NCI-H69 (cell line): ENCODE measurements around the gene CNTN5.
A peak's percentile ranks its signal among the peaks of the same experiment; 100 is the strongest.
"Not testable (repeated sequence)": the region's sequence is repeated elsewhere in the genome, so short reads cannot be mapped to it uniquely, and the experiment has no call there.

ENCODE experiments used
- DNase-seq: peaks from one replicate; lab custom pipeline; 2025; lab: John Stamatoyannopoulos, UW

Gene CNTN5

DNA sequence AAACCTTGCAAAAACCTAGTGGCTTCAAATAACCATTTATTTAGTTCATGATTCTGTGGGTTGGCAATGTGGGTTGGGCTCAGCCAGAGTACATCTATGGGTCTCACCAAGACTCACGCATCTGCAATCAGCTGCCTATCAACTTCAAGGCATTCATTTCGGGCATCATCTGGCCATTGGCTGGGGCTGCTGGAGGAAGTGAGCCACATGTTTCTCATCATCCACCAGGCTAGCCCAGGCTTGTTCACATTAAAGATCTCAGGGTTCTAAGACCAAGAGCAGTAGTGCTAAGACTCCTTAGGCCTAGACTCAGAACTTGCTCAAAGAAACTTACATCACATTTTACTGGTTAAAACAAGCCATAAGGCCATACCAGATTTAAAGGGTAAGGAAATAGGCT lies 1187.5 kb downstream of the CNTN5 start:
- DNase-seq, result no peak

DNA sequence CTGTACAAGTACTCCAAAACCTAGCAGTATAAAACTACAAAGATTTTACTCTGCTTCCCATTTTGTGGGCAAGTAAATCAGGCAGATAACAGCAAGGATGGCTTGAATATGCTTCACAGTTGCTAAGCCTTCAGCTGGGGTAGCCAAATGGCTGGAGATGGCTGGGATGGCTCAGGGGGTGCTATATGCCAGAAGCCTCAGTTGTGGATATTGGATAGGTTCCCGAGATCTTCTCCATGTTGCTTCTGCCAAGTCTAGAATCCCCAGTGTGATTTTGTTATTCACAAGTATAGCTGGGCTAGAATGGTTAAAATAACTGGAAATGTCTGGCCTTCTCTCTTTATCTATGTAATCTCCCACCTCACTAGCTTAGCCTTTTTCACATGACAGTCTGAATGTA lies 1194.0 kb downstream of the CNTN5 start:
- DNase-seq, result no peak

DNA sequence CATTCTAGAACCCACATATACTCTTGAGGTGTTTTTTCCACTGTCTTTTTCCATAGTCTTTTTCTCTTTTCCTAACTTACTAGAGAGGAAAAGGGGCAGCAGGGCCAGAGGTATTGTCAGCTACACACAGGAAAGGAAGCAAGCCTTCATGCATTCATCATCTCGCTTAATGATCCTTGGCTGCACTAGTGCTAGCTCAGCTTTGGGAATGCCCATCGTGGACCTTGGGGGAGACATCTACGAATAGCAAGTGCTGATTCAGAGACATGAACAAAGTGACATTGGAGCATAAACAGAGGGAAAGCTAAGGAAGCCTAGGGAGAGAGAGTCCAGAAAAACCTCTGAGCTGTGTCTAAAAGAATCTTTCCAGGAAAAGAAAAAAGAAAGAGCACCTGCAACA lies 1200.1 kb downstream of the CNTN5 start:
- DNase-seq, result peak; percentile 53

DNA sequence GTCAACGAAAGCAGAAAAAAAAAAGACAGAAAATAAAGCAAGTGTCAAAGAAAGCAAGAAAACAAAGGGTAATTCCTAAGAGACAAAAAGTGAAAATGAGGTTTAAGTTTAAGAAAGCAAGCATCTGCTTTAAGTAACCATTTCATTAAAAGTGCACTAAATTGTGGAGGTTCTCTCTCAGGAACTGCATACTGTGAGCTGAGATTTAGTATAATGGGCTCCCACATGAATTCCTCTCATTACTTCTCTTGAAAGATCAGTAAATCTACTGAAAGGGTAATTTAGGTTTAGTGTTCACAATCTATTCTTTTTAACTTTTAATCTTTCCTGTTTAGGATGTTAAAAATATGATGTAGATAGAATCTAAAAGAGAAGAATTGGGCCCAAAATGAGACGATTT lies 1201.0 kb downstream of the CNTN5 start:
- no peak for DNase-seq

DNA sequence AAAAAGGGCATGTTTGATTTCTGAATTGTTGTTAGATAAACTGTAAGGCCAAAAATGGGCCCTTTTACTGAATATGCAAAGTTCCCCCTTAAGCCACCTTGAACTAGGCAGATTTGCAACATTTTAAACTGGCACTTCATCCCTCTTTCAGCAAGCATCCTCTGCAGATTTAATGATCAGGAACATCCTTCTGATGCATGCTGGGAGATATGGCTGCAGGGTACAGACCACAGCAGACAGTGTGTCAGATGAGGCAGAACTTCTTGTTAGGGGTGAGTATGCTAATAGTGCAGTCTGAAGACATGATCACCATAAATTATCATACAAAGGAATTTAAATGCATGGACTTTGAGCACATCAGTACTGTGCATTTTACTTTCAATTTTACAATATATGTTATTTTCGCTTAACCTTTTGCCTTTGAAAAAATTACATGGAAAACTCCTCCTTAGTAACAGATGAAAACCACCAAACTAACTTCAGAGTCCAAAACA lies 1203.8 kb downstream of the CNTN5 start:
- DNase-seq, result no peak

DNA sequence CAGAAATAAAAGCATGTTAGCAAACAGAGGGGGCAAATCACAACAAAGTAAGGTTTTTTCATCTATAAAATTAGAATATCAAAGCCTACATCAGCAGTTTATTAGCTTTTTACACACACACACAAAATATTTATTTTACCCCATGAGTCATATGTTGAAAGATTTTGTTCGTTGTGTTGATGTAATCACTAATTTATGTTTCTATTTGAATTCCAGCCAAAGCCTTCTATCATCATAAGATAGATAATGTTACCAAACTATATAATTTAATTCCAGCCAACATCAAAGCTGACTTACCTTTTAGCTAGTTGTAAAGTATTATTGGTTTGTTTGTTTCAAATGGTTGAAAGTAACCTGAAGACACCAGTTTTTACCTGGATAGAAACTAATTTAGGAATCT lies 1208.3 kb downstream of the CNTN5 start:
- DNase-seq, result peak; percentile 9

GRCh38 chr11:100232006-100232405 lies 1211.3 kb downstream of the CNTN5 start:
- DNase-seq, result no peak

DNA sequence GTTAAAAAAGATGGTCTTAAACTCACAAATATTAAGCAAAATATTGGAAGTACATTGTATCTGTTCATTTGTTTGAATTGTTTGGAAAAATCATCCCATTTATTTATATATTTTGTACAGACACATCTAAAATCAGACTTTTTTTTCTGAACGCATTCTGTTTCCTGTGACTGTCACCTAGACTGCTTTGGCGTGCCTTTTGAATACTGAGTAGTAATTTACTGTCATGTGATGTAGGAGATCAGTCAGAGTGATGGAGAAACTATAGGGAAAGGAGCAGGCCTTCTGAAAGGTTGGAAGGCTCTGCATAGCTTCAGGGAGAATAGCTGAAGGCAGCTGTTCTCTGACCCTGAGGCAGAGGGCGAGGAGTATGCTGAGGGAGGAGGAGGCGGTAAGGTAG lies 1214.3 kb downstream of the CNTN5 start:
- DNase-seq, result peak; percentile 34

DNA sequence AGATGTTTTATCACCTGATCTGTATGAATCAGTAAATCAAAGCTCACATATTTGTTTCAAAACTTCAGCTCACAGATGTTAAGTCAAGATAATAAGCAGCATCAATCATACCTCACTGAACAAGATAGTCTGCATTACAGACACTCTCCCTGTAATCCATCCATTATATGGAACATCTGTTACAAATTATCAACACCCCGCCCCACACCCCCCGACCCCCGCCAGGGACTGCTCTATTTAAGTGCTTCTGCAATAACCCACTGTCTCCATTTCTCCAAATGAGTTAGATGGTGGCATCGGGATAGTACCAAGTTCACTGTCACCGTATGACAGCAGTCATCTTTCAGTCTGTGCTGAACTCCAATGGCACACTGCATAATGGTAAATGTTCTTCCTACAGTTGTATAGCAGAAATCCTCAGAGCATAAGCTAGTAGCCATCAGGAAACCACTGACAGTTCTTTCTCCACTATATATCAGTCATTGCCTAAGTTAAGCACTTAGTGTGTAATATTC lies 1219.3 kb downstream of the CNTN5 start:
- DNase-seq, result peak; percentile 77

- no peak for DNase-seq
These were observed 1227.0 kb downstream of the CNTN5 start for GRCh38 chr11:100247704-100248103.

DNA sequence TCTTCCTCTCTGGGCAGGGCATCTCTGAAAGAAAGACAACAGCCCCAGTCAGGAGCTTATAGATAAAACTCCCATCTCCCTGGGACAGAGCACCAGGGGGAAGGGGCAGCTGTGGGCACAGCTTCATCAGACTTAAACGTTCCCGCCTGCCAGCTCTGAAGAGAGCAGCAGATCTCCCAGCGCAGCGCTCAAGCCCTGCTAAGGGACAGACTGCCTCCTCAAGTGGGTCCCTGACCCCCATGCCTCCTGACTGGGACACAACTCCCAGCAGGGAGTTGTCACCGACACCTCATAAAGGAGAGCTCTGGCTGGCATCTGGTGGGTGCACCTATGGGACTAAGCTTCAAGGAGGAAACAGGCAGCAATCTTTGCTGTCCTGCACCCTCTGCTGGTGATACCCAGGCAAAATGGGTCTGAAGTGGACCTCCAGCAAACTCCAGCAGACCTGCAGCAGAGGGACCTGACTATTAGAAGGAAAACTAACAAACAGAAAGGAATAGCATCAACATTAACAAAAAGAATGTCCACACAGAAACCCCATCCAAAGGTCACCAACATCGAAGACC lies 1236.6 kb downstream of the CNTN5 start:
- not testable (repeated sequence) for DNase-seq

DNA sequence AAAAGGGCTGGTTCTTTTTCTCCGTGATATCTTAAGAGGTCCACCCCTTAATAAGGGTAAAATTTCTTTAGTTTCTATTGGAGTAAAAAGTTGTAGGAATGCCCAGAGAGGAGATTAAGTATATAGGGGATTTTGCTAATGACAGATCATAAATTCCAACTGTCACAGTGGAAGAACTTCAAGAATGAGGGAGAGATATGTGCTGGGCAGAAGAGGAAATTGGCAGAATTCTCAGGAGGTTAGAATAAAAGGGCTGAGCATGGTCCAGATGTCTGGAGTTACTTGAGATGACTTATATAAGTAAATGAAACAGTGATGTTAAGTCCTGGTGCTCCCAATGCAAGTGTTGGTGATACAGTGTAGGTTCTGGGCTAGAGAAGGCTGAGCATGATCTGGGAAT lies 1248.8 kb downstream of the CNTN5 start:
- no peak for DNase-seq

DNA sequence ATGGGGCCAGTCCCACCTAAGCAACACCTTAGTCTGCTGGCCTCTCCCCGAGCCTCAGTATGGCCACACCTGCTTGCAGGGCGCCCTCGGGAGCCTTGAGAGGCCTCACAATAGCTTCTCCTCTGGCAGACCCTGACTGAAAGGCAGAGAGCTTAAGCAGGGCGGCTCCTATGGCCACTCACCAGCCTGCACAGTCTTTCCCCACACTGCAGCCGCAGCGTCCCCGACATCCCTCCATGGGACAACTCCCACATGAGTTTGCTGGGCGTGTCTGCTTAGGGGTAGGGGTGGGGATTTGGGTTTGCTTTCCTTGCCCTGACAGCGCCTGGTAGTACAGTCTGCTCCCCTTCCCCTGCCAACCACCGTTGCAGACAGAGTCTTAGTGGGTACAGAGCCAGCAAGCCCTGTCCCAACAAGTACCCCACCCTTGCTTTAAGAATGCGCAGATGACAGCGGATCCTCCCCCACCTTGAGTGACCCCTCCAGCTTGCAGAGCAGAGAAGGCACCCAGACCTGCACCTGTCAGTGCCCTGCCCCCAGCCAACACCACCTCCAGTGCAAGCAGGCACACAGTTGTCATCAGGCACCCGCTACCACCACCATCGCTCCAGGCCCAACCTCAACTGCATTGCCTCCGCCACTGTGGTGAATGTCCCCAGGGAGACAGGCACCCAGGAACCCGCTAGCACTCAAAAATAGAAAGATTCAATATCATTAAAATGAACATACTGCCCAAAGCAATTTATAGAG lies 1252.5 kb downstream of the CNTN5 start:
- DNase-seq, result no peak

DNA sequence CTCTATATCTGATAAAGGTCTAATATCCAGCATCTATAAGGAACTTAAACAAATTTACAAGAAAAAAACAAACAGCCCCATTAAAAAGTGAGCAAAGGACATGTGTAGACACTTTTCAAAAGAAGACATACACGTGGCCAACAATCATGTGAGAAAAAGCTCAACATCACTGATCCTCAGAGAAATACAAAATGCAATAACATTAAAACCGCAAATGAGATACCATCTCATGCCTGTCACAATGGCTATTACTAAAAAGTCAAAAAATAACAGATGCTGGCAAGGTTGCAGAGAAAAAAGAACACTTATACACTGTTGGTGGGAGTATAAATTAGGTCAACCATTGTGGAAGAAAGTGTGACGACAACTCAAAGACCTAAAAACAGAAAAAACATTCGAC lies 1253.7 kb downstream of the CNTN5 start:
- not testable (repeated sequence) for DNase-seq

GRCh38 chr11:100294748-100295147 lies 1274.0 kb downstream of the CNTN5 start:
- DNase-seq, result peak; percentile 77

DNA sequence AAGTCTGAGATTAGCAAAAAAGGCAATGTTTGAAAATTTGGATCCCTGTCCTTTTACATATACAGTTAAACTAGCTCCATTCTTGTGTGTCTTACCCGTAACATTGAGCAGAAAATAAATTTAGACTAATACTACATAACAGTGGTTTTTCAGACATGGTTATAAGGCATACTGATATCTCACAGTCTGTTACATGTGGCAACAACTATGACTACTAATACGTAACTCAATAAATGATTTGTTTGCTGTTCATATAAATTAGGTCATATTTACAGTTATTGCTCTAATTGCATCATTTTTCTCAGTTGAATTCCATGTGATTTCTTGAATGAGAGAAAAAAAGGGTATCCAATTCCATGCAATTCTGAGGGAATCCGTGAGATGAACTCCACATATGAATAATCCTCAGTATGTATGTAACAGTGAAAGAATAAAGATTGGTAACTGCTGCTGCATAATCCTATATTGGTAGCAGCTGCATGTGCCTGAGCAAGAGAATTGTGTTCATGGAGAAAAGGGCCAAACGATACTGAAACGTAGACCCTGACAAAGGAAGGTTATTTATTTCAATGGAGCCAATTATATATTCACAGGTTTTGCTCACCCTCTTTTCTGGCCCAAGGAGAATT lies 1275.4 kb downstream of the CNTN5 start:
- no peak for DNase-seq

DNA sequence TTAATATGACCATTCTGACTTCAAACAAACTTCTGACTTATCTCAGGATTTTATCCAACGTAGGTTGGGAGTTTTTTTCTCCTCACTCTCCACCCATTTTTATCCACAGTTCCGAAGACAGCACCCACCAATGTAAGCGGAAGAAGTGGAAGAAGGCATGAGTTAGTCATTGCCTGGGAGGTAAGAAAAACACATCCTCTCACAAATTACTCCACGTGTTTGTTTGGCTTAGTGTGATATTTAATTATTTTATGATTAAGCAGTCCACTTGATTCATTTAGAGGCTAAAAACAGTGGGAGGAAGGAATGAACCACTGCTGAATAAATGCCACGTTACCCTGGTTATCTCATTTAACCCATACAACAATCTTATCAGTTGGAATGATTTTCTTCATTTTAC lies 1276.8 kb downstream of the CNTN5 start:
- no peak for DNase-seq

DNA sequence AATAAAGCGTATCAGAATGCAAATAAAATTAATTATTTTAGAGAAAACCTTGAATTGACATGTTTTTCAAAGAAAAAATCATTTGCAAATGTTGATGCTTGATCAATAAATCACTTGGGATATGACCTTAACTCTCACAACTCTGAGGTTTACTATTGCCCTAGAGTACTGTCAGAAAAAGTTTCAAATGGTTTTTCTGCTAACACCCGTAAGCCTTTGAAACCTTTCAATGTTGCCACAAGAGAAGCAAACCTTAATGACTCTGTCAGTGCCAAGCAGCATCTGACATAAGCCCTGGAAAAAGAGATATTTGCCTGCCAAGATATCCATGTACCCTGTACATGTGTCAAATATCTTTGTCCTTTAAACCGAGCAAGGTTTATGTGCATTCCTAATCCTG lies 1282.1 kb downstream of the CNTN5 start:
- DNase-seq, result no peak

DNA sequence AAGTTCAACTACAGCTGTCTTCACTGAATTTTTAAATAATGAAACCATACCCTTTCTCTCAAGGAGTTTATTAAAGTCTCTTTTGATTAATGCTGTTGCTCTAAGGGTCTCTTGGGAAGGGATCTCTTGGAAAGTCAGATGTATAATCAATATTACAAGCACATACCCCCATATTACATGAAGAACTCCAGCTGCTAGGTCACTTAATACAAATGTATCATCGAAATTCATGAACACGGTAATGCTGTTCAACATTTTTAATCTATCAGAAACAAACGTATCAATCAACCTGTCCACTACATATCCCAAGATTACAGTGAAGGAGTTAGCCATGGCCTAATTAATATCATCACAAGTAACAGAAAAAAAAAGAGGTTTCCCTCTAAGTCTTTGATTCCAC lies 1283.1 kb downstream of the CNTN5 start:
- DNase-seq, result no peak

DNA sequence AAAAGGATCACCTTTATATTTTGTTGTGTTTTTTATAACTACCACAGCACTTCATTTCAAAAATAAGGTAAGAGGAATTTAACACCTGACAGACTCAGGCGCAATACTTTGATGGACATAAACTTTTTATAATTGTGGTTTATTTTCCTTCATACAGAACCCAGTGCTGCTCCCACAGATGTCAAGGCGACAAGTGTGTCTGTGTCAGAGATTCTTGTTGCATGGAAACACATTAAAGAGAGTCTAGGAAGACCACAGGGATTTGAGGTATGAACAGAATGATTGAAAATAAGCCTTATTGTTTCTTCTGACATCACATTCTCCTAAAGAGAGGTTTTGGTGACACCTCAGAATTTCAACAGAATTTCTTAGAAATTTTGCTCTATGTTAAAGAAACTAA lies 1287.5 kb downstream of the CNTN5 start:
- no peak for DNase-seq

GRCh38 chr11:100315946-100316345 lies 1295.2 kb downstream of the CNTN5 start:
- no peak for DNase-seq

DNA sequence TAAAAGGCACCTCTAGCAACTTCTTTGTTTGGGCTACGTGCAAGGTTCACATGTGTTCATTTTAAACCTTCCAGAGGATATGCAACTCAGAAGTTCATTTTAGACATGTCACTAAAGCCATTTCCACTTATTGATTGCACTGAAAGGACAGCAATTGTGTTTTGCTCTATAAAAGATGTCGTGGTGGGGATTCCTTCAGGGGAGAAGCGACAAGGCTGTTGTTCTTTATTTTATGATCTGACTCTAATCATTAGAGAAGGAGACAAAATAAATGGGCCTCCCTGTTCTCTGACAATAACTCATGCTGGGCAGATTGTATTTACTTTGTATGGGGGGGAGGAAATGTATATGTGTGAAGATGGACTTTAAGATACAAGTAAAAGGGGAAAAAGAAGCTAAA lies 1296.2 kb downstream of the CNTN5 start:
- DNase-seq, result peak; percentile 7

DNA sequence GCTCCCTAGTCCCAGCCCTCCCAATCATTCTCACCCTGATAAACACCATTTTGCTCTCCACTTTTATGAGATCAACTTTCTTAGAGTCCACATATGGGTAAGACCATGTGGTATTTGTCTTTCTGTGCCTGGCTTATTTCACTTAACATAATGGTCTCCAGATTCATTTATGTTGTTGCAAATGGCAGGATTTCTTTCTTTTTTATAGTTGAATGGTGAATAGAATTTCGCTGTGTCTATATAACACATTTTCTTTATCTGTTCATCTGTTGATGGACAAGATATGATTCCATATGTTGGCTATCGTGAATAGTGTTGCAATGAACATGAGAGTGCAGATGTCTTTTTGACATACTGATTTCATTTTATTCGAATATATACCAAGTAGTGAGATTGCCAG lies 1298.9 kb downstream of the CNTN5 start:
- no peak for DNase-seq
